NCI-H1930 (cell line): ENCODE results near the gene AMOTL2.

Source experiments
- DNase-seq, 2 experiments: peaks; one replicate each; lab custom pipeline; 2025; lab: John Stamatoyannopoulos, UW

AMOTL2 gene

DNA sequence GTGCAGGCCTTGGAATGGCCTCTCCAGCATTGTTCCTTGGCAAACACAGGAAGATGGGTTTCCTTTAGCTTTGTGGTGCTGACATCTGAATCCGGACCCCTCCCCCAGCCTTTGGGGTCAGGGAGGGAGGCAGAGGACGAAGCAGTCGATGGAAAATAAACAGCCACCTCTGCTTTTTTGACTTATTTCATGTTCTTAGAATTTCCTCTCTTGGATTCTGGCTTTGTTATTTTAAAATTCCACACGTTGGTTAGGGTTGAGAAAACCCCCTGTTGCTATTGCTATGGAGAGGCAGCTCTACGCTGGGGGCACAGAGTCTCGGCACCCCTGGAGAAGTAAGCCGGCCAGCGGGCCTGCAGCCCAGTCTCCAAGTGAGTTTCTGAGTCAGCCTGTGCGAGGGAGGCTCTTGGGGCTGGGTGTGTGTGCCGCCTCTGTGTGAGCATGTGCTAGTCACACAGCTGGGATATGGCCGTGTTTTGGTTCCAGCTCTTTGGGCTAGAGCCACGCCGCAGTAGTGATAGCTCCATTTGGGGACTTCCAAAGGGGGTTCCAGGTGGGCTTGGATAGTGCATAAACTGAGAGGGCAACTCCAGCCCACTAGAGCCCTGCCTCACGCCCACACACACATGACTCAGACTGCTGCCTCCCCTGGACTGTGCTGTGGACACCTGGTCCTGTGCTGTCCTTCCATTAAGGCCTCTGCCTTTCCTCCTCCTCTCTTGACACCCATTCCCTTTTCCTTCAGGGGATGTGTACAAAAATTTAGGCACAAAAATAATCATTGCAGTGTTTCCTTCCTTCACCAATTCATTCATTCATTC lies 58.8 kb downstream of the AMOTL2 start:
- DNase-seq, result no peak

DNA sequence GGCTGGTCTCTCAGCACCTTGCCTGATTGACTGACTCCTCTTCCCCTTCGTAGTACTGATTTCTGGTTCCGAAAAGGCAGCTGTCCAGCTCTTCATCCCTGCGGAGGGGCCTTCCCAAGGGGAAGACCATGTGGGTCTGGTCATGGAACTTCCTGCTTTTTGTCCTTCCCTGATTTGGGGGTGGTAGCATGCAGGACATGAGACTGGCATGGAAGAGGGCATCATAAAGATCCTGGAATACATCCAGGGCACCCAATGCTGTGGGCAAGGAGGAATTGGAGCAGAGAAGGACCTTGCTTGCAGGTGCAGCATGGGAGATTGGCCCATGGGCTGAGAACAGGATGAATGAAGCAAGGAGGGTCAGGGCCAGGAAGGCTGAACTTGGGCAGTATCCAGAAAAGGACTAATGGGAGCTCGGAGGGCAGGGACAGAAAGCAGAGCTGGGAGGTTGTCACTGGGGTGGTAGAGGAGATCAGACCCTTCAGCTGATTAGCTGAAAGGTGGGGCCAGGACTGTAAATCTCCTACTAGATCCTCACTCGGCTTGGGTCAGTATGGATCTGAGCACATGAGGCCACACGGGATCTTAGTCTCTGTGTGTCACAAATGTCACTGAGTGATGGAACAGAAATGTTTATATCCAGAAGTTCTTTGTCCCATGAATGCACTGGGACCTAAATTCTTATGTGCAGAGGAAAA lies 59.5 kb downstream of the AMOTL2 start:
- no peak for DNase-seq

DNA sequence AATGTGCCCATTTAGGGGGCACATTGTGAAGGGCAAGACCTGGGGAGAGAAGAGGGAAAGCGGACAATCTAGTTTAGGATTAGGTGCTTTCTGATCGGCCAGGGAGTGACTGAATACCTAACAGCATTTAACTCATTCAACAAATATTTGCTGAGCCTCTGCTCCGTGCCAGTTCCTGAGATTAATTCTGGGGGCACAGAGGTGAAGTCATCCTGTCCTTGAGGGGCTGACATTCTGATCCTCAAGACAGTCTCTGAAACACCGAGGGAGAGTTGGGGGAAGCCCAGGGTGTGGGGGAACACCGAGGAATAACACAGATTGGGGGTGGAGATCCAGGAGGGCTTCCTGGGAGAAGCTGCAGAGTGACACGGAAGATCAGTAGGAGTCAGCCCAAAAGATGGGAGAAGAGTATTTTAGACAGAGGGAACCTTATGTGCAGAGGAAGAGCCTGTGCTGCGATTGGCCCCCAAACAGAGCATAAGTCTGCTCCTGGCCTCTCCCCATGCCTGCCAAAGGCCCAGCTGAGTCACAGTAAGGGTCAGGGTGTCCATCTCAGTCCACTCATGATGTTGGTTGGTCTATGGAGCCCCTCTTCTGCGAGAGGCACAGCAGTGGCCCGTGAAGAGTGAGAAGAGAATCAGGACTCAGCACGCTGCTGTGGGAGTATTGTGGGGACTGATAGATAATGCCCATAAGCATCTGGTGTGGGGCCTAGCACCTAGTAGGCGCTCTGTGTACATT lies 60.2 kb downstream of the AMOTL2 start:
- no peak for DNase-seq

DNA sequence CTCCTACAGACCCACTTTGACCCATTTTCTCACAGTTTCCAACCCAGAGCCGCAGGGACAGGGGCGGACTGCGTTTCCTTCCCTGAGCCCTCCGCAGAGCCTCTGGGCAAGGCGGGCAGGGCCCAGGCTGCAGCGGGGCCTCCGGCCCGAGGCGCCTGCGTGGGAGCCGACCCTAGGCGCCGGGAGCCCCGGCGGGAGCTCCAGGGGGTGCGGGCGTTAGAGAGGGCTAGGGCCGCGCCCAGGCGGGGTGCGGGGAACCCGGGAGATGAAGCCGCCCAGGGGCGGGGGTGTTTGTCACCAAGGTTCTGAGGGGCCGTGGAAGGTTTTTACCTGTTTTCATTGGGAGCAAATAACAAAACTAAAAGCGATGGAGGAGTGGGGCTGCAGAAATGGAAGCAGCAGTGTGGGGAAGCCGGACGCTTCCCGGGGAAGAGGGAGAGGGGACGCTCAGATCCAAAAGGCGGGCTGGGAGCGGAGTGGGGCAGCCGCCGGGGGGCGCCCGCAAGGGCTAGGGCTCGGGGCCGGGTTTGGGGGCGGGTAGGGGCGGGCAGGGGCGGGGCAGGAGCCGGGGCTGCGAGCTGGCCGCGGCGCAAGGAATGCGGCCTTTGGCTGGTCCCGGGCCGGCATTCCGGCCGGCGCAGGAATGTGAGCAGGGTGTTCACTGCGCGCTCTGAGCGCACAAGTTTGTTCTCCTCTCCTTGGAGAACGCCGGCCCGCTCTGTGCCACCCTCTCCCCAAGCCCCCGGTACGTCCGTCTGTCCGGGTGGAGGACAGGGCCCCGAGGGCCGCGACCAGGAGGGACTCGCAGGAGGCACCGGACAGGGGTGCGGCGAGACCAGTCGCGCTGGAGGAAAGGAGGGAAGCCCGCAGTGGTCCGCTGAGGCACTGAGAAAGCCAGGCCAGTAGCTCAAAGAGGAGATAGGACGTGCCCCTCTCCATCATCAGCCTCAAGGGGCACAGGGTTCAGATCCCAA lies 61.1 kb downstream of the AMOTL2 start:
- DNase-seq, result no peak

DNA sequence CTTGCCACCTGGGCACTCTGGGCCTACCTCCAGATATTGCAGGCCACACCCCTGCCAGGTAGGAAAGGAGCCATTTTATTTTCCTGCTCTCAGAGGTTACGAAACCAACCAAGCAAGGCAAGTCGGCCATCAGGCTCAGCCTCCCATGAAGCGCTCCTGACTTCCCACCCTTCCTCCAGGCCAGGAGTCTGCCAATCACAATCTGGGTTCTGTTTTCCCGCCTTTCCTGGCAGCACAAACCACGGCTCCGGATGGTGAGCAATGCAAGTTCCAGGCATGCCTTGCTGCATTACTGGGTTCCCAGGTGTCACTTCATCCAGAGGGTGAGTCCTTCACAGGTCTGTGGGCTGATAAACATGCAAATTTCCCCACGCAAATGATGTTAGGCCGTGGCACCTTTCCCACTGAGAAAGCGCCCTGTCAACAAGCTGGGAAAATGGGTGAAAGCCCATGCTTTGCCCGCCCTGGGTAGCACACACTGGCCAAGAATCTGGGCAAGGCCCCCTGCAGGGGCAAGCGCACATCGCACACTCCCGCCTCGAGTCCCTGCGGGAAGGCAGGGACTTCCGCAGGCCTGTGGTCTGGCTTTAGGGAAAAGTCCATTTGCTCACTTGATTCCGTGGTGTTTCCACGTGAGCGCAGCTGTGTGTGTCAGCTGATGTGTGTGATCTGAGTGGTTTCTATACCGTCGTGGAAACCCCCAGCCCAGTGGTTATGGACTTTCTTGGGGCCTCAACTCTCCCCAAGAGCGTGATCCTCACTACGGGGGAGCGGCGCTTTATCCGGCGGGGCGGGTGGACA lies 62.0 kb downstream of the AMOTL2 start:
- DNase-seq, result no peak

DNA sequence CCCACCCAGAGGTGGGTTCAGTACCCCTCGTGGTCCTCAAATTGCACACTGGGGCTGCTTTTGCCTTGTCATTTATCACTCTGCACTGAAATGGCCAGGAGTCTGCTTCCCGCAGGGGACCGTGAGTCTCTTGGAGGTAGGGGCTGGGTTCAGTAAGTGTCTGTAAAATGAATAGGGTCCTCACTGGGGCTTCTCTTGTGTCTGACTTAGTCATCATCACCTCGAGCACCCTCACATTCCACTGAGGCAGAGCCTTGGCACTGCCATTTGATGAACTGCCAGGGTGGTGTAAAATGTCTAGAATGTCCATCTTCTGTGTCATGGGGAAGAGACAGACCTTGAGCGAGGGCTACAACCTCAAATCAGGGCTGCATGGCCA lies 62.6 kb downstream of the AMOTL2 start:
- no peak for DNase-seq

DNA sequence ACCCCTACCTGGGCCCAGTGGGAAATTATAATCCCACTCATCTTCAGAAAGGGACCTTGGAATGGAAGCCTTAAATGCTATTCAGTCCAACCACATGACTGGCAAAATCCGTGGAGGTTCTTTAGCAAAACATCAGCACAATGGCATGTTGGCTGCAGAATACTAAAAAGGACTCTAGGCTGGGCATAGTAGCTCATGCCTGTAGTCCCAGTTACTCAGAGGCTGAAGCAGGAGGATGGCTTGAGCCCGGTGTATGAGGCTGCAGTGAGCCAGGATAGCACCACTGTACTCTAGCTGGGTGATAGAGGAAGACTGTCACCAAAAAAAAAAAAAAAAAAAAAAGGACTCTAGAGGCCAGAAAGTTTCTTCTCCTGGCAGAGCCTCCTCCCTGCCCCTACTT lies 63.0 kb downstream of the AMOTL2 start:
- no peak for DNase-seq

DNA sequence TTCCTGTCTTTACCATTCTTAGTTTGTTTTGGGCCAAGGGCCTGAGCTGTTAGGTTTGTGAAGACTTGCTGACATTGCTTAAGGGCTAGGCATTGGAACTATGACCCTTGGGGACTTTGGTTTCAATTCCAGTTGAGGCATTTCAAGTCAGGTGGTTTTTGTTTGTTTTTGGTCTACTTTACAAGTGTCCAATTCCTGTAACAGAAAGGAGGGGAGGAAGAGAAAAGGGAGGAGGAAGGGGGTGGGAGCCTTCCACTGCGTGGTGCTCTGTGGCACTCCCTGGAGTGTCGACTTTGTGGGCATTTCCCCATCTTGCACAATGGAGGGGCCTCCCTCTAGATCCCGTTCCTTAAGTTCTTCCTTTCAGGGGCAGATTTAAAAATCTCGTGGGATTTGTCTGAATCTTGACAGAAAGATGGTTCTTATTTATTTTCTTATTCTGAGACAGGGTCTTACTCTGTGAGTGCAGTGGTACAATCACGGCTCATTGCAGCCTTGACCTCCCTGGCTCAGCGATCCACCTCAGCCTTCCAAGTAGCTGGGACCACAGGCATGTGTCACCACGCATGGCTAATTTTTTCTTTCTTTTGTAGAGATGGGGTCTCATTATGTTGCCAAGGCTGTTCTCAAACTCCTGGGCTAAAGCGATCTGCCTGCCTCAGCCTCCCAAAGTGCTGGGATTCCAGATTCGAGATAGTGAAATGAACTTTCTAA lies 64.1 kb downstream of the AMOTL2 start:
- DNase-seq, result no peak

DNA sequence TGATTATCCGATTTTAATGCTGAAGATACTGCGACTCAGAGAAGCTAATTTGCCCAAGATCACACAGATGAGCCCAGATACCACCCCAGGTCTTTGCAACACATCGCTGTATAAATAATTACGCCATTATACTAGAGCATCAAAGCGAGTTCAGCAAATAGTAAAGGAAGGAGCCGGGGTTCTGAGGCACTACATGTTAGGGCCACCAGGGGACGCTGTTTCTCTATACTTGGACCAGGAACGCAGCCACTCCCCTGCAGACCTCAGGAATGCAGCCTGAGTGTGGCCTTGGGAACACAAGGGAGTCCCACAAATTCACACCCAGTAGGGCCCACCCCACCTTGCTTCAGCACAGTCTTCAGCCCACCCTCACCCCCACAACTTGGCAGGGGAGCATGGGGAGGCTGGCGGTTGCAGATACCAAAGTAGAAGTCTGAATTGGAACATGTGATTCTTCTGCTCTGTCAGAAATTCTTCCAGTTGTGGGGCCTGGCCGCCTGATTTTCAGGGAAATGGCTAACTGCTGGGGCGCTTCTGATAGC lies 65.8 kb downstream of the AMOTL2 start:
- peak; percentile 25 to 50 for DNase-seq

DNA sequence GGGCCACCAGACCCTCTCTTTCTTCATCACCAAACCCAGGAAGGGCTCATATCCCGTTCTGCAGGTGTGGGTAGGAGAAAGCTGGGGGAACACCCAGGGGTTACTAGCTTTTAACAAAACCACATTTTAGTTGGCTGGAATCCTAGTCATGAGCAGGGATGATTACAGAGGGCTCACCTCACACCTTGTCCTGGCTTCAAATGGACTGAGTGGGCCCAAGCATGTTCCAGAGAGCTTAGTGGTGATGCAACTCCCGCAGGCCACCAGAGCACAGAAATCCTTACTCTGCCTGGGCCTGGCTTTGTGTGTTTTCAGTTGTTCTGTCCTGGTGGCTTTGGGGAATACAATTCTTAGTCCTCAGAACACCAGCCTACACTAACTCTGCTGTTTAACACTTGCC lies 66.8 kb downstream of the AMOTL2 start:
- no peak for DNase-seq

DNA sequence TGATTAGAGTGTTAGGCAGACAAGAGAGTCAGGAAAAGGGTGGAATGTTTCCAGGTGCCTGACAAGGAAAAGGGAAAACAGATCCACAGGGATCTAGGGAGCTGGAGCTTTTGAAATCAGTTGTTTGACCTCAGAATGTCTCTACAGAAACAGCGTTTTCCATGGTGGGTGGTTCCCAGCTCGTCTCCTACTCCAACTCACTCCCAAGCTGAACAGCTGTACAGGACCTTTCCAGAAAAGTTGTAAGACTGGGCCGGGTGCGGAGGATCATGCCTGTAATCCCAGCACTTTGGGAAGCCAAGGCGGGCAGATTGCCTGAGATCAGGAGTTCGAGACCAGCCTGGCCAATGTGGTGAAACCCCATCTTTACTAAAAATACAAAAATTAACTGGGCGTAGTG lies 67.9 kb downstream of the AMOTL2 start:
- DNase-seq, result no peak
